Measurements from ENCODE around the gene DCAF8. TPM values are rescaled to one million over a fixed set of nuclear protein-coding genes. Genes with fewer than 3 reads are reported as not detected.
"Not testable (repeated sequence)": the region's sequence is repeated elsewhere in the genome, so short reads cannot be mapped to it uniquely, and the experiment has no call there.

DCAF8 gene
- total RNA-seq, 1 experiment from 2014 or later: 181 TPM

GRCh38 chr1:160293020-160293968 is 30.9 kb upstream of the DCAF8 start:
- BruUV-seq (replicated peaks): no TSS peak
- Mint-ChIP-seq H3K9me3 (ENCODE audit: unreplicated experiment) (no peaks in the 10 kb centered on the region), H3K36me3 (ENCODE audit: insufficient read depth, unreplicated experiment) (peaks cover 97% of the 10 kb centered on the region), H3K4me1 (ENCODE audit: insufficient read depth, unreplicated experiment) (no peaks in the 10 kb centered on the region), H3K27me3 (ENCODE audit: insufficient read depth, unreplicated experiment) (no peaks in the 10 kb centered on the region), H3K27ac (ENCODE audit: low read depth, unreplicated experiment) (peak overlapping the region; percentile 46), H3K4me3 (ENCODE audit: unreplicated experiment) (no peak overlapping the region)
- ChIA-PET CTCF (interaction anchor here (0.6 to 9.5 kb wide), 46 partner anchors 11 to 918 kb away, joined by 3 to 208 read pairs (median 10); partner anchors contain the start of genes CASQ1, DCAF8, IGSF8 and PEX19), POLR2A (interaction anchor here (0.5 to 5.2 kb wide), 9 partner anchors 9 to 328 kb away, joined by 3 to 51 read pairs (median 4); partner anchors contain the start of genes DCAF8, IGSF8 and PEX19)
- no peak for DNase-seq (ENCODE audit: unreplicated experiment)
- intact Hi-C loops (cut with micrococcal nuclease): loop anchor here (5.0 kb wide), 1 partner anchor 124 kb away; no protein-coding TSS in a partner anchor
- no peak for TF ChIP-seq CTCF (IDR thresholded peaks at IDR 0.05; ENCODE audit: unreplicated experiment)

GRCh38 chr1:160291248-160292220 is 29.2 kb upstream of the DCAF8 start:
- H3K4me3 Mint-ChIP-seq (ENCODE audit: unreplicated experiment): no peak overlapping the region

GRCh38 chr1:160287769-160288168 is 25.4 kb upstream of the DCAF8 start:
- POLR2A ChIA-PET: interaction anchor here (0.6 to 5.2 kb wide), 4 partner anchors 9 to 257 kb away, joined by 3 to 51 read pairs (median 4); partner anchors contain the start of gene DCAF8
- BruUV-seq (replicated peaks); intact Hi-C loops (cut with micrococcal nuclease); H3K4me3 Mint-ChIP-seq (ENCODE audit: unreplicated experiment); H3K27me3 Mint-ChIP-seq (ENCODE audit: insufficient read depth, unreplicated experiment); H3K27ac Mint-ChIP-seq (ENCODE audit: low read depth, unreplicated experiment); H3K9me3 Mint-ChIP-seq (ENCODE audit: unreplicated experiment); DNase-seq (ENCODE audit: unreplicated experiment): not testable (repeated sequence)
- peaks cover 19% of the 10 kb centered on the region for H3K4me1 Mint-ChIP-seq (ENCODE audit: insufficient read depth, unreplicated experiment)
- CTCF ChIA-PET: interaction anchor here (0.7 to 9.5 kb wide), 17 partner anchors 12 to 352 kb away, joined by 3 to 208 read pairs (median 5); partner anchors contain the start of genes CASQ1, DCAF8 and PEA15
- H3K36me3 Mint-ChIP-seq (ENCODE audit: insufficient read depth, unreplicated experiment): peaks cover 60% of the 10 kb centered on the region

More at GRCh38 chr1:160291248-160292220, 29.2 kb upstream of the DCAF8 start:
- peak; percentile 89 for TF ChIP-seq CTCF (IDR thresholded peaks at IDR 0.05; ENCODE audit: unreplicated experiment)
- peaks cover 80% of the 10 kb centered on the region for H3K36me3 Mint-ChIP-seq (ENCODE audit: insufficient read depth, unreplicated experiment)
- BruUV-seq (replicated peaks): no TSS peak
- ChIA-PET POLR2A (interaction anchor here (0.6 to 5.2 kb wide), 19 partner anchors 10 to 194 kb away, joined by 3 to 51 read pairs (median 4); partner anchors contain the start of genes CASQ1, COPA, DCAF8 and IGSF8), CTCF (interaction anchor here (0.5 to 9.5 kb wide), 98 partner anchors 10 to 1439 kb away, joined by 3 to 208 read pairs (median 5); partner anchors contain the start of genes CASQ1, CFAP45, DCAF8 and IGSF8)
- DNase-seq (ENCODE audit: unreplicated experiment): peak; percentile 79
- no peaks in the 10 kb centered on the region for H3K4me1 Mint-ChIP-seq (ENCODE audit: insufficient read depth, unreplicated experiment)
- no peaks in the 10 kb centered on the region for H3K9me3 Mint-ChIP-seq (ENCODE audit: unreplicated experiment)
- H3K27ac Mint-ChIP-seq (ENCODE audit: low read depth, unreplicated experiment): peak overlapping the region; percentile 61
- intact Hi-C loops (cut with micrococcal nuclease): loop anchor here (1.0 to 5.0 kb wide), 3 partner anchors 98 to 190 kb away; no protein-coding TSS in a partner anchor
- H3K27me3 Mint-ChIP-seq (ENCODE audit: insufficient read depth, unreplicated experiment): no peaks in the 10 kb centered on the region

- DNase-seq (ENCODE audit: unreplicated experiment): no peak
- no peak for TF ChIP-seq CTCF (IDR thresholded peaks at IDR 0.05; ENCODE audit: unreplicated experiment)
- intact Hi-C loops (cut with micrococcal nuclease): no loop called here
- Mint-ChIP-seq H3K36me3 (ENCODE audit: insufficient read depth, unreplicated experiment) (peaks cover 60% of the 10 kb centered on the region), H3K27ac (ENCODE audit: low read depth, unreplicated experiment) (peak overlapping the region; percentile 99), H3K27me3 (ENCODE audit: insufficient read depth, unreplicated experiment) (no peaks in the 10 kb centered on the region), H3K4me3 (ENCODE audit: unreplicated experiment) (peak overlapping the region; percentile 100), H3K4me1 (ENCODE audit: insufficient read depth, unreplicated experiment) (peaks cover 19% of the 10 kb centered on the region), H3K9me3 (ENCODE audit: unreplicated experiment) (no peaks in the 10 kb centered on the region)
- CTCF ChIA-PET: interaction anchor here (0.5 to 2.4 kb wide), 13 partner anchors 25 to 701 kb away, joined by 3 to 19 read pairs (median 5); no protein-coding TSS in a partner anchor
- no TSS peak for BruUV-seq (replicated peaks)
- POLR2A ChIA-PET: interaction anchor here (0.7 to 6.5 kb wide), 36 partner anchors 11 to 735 kb away, joined by 3 to 247 read pairs (median 6); partner anchors contain the start of genes COPA, DCAF8, F11R and IGSF8
These were observed 23.2 kb upstream of the DCAF8 start for GRCh38 chr1:160285506-160285905.

All from MCF 10A (cell line).